Measurements from ENCODE around the gene LITAF.
A peak's percentile ranks its signal among the peaks of the same experiment; 100 is the strongest.

The LITAF gene

DNA sequence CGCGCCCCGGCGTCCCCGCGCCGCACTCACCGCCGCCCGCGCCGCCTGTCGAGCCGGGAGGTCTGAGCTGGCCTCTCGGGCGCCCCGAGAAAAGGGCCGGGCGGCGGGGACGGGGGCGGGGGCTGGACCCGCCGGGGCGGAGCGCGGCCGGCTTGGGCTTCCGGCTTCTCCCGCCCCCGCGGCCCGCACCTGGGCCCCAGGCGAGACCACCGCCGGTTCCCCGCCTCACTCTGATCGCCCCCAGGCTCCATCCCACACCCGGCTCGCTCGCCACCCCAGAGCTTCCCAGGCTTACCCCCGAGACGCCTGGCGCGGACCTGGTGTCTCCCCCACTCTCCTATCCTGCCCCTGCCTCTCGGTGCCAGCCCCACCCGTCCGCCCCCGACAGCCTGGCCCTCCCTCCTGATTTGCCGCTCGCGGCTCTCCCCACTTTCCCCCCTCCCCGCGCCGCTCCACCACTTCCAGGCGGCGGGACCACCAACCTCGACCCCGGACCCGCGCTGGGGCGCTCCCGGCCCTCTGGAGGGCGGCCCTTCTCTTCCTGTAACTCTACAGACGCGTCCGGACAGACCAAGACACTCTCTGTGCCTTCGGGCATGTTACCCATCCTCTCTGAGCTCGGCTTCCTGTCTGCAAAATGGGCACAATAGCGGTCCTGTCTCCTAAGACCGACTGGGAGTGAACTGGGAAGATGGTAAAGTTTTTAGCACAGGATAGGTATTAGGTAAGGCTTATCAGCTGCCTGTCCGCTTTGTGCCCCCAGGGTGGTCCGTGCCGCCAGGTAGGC is at the start of gene LITAF:
TSS of gene LITAF (minus strand) at position 64 of the 787 bp plus-strand sequence. CDS start 30,189 bp downstream, outside the sequence.
- DNase-seq, result peak; percentile 52 to 60

GRCh38 chr16:11636172-11636721 is 49.5 kb upstream of the LITAF start:
- DNase-seq, result no peak

DNA sequence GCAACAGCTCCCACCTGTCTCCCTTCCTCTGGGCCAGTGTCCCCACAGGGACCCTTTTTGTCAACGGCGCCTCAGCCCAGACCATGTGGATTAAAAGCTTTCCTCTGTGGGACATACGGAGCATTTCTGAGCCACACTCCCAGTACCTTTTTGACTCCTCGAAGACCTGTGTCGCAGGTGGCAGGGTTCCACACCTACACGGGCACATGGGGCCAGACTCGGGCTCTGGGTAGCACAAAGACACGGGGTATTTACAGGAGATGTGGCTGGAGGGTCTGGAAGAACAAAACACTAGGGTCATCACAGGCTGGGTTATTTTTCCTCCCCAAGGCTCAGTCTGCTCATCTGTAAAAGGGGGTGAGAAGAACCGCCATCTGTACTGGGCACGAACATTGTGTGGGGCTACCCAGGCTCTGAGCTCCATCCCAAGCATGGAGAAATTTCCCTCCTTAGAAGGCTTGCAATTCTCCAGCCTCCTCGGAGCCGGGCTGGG is 49.0 kb upstream of the LITAF start:
- no peak for DNase-seq

DNA sequence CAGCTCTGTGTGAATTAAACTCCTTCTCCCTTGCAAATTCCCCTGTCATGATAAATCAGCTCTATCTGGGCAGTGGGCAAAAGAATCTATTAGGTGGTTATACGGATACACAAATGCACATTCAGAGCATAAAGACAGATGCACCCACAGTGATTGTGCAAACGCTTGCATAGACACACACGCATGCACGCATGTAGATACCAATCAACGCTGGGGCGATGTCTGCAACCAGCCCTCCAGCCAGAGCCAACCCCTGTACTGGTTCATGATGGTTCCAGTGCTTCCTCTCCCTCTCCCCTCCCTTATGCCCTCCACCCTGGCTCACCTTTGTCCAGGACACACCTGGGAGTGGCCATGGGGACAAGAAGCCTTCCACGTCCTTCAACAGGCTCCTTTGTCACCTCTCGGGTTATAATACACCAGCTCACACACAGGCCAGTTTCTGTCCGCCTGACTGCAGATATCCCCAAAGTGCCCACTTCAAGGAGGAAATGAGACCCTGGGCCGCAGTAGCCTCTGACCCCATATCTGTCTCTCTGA is 48.5 kb upstream of the LITAF start:
- no peak for DNase-seq

GRCh38 chr16:11634312-11634711 is 47.6 kb upstream of the LITAF start:
- DNase-seq, result no peak

GRCh38 chr16:11633113-11633512 is 46.4 kb upstream of the LITAF start:
- no peak for DNase-seq

DNA sequence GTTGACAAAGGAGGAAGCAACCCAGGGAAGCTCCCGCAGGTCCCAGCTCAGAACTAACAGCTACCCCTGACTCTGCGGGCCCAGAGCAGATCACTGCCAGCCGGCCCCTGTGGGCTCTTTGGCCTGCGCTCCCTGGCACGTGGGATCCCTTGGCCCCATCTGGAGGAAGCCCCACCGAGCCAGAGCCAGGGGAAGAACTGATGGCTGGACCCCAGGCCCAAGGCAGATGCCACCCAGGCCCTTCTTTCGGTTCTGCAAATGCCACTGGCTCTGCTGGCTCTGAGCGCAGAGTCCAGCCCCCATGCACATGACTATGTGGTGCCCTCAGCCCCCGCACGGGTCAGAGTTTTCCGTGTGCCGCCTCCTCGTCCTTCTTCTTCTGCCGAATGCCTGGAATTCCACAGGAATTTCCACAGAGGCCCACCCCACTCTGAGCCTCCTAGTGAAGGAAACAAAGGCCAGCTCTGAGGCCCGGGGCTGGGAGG is 45.8 kb upstream of the LITAF start:
- no peak for DNase-seq

- no peak for DNase-seq
Observed at GRCh38 chr16:11631214-11631613, 44.5 kb upstream of the LITAF start.

- DNase-seq, result no peak
Observed at GRCh38 chr16:11630768-11631056, 44.0 kb upstream of the LITAF start.

GRCh38 chr16:11630046-11630767 is 43.5 kb upstream of the LITAF start:
- DNase-seq, result no peak

- no peak for DNase-seq
Observed at GRCh38 chr16:11629071-11630030, 42.6 kb upstream of the LITAF start.

DNA sequence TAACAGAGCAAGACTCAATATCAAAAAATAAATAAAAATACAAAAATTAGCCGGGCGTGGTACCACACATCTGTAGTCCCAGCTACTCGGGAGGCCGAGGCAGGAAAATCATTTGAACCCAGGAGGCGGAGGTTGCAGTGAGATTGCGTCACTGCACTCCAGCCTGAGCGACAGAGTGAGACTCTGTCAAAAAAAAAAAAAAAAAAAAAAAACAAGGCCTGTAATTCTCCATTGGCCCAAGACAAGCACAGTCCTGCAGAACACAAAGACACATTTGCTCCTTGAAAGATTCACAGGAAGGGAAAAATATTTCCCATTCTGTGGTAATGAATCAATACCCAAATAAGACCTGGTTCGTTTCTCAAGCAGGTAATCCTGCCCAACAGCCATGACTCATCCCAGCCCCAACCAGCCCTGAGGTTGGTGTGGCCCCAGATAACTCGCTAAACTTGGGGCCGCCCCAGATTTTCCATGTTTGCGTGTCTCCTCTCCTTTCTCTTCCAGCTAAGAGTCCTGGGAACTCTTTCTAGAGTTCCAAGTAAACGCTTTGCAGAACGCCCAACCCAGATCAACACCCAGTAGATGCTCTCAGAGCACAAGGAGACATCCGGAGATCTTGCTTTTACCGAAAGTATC is 41.2 kb upstream of the LITAF start:
- no peak for DNase-seq

- DNase-seq, result no peak
Observed at GRCh38 chr16:11627292-11627663, 40.6 kb upstream of the LITAF start.

DNA sequence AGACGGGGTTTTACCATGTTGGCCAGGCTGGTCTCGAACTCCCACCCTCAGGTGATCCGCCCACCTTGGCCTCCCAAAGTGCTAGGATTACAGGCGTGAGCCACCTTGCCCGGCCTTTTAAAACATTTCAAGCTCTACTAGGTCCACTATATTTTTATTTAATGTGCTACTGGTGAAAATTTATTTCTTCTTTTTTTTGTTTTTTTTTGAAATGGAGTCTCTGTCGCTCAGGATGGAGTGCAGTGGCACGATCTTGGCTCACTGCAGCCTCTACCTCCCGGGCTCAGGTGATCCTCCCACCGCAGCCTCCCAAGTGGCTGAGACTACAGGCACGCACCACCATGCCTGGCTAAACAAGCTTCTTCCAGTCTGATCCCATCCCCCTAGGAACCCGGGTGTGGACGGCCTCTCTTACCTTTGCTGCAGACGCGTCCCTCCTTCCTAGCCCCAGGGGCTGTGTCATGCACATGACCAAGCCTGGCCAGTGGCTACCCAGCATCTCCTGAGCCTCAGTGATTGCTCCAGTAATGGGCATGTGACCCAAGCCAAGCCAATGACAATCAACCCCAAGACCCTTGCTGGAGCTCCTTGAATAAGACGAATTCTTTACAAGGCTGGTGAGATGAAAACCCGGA is 40.1 kb upstream of the LITAF start:
- DNase-seq, result no peak

DNA sequence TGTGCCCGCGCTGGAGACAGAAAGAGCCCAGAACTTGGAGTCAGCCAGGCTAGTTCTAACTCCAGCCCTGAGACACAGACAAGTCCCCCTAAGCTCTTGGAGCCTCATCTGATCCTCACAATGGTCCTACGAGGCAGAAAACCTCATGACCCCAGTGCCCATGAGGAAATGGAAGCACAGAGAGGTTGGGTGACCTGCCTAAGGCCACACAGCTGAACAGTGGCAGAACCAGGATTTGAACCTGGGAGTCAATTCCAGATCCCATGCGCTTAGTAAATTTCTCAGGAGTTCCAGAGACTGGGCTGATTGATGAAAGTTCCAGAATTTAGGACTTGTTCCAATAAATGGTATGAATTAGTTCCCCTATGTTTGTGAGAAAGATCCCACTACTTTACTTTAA is 39.0 kb upstream of the LITAF start:
- DNase-seq, result no peak

- no peak for DNase-seq
Observed at GRCh38 chr16:11624636-11625607, 38.2 kb upstream of the LITAF start.

GRCh38 chr16:11624205-11624604 is 37.5 kb upstream of the LITAF start:
- DNase-seq, result no peak

DNA sequence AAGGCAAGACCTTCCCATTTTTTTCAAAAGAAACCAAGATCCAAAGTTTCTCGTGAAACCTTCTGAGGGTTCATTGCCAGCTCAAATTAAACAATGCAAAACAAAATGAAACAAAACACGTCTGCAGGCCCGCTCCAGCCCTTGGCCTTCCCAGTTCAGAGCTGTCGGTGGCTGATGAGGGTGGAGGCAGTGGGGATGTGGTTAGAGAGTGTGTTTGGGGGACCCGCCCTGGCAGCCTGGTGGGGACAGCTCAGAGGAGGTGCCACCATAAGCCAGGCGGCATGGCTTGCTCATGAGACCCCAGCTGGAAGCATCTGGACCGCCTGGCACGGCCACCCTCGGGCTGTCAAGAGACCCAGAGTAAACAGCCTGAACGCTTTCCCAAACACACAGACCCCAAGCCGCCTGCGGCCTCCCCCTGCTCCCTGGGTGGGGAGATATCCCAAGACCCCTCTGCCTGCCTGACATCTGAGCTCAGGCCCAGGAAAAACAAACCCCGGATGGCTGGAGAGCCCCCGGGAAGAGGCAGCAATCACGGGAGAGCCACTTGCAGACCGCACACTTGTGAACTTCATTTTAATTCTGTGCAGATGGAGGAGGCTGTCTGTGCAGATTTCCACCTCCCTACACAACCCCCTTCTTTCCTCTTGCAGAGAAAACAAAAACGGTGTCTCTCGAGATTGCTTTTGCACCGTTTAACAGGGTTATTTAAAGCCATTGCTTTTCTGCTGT is 35.4 kb upstream of the LITAF start:
- peak in 1 of 2 donors; percentile 34 for DNase-seq

GRCh38 chr16:11621539-11621919 is 34.8 kb upstream of the LITAF start:
- no peak for DNase-seq
